Vagina (tissue), 2 donors: ENCODE results near the gene ISG20. TPM values are rescaled to one million over a fixed set of nuclear protein-coding genes. Genes with fewer than 3 reads are reported as not detected.
A peak's percentile ranks its signal among the peaks of the same experiment; 100 is the strongest.

Source experiments
- DNase-seq, 2 donors: peaks; one replicate each; pipeline ENCODE4 v3.0.0-alpha.2; 2017; ENCODE audit errors: extremely low spot score in 2 of 2
- H3K27ac ChIP-seq: fragments of 200-600 bp; sonication (generic); one replicate; pipeline ENCODE4 v1.5.1; 2019
- H3K27me3 ChIP-seq: fragments of 200-600 bp; sonication (generic); one replicate; pipeline ENCODE4 v1.5.1; 2019
- H3K36me3 ChIP-seq, 2 donors: fragments of 200-600 bp; sonication (generic); one replicate each; pipeline ENCODE4 v1.5.1; 2017 to 2019
- H3K4me1 ChIP-seq: fragments of 200-600 bp; sonication (generic); one replicate; pipeline ENCODE4 v1.5.1; 2019
- H3K4me3 ChIP-seq, 2 donors: fragments of 200-600 bp; sonication (generic); 1 replicate in 1 of 2; 2 replicates in 1 of 2; pipeline ENCODE4 v1.5.1; 2016 to 2019
- H3K9me3 ChIP-seq: fragments of 200-600 bp; sonication (generic); one replicate; pipeline ENCODE4 v1.5.1; 2019
- POLR2A ChIP-seq, 2 donors: fragments of 450-650 bp; IDR thresholded peaks; one replicate each; pipeline ENCODE4 v1.6.1; 2017; ENCODE audit warnings: antibody characterized with exemption in 2 of 2, mild to moderate bottlenecking in 2 of 2, moderate library complexity in 2 of 2
- POLR2AphosphoS5 ChIP-seq, 2 donors: sonication (generic); formaldehyde crosslinking; IDR thresholded peaks; one replicate each; pipeline ENCODE4 v1.9.0; 2017; ENCODE audit warnings: antibody characterized with exemption in 2 of 2, mild to moderate bottlenecking in 2 of 2, low read depth in 1 of 2; ENCODE audit not compliant: insufficient read depth in 1 of 2
- intact Hi-C: fragments of 100-400 bp; cut with DNase I; formaldehyde crosslinking; loops from one replicate; pipeline ENCODE4 v1.15.1; 2023
- total RNA-seq: library from RNA; depleted of rRNA; stranded (reverse); fragments of >200 nt; gene quantifications from one replicate; pipeline ENCODE4 v1.2.3, GENCODE V29; 2016
- TF ChIP-seq, protein P1 (sequence below), 3 experiments: fragments of 450-650 bp in 2 of 3; fragments of 200-600 bp in 1 of 3; sonication (generic) in 1 of 3; IDR thresholded peaks; one replicate each; pipeline ENCODE4 v1.5.1; 2017 to 2019; ENCODE audit warnings: antibody characterized with exemption in 3 of 3, mild to moderate bottlenecking in 2 of 3, moderate library complexity in 2 of 3

Gene ISG20
- 15.7 TPM for total RNA-seq

- no peaks in the 10 kb centered on the region for H3K27me3 ChIP-seq
- DNase-seq = peak in 1 of 2 donors; percentile 99
- H3K4me3 ChIP-seq = peak within 1 kb of the TSS; percentile 43 to 45
- H3K9me3 ChIP-seq = no peaks in the 10 kb centered on the region
- H3K4me1 ChIP-seq = peaks cover 29% of the 10 kb centered on the region
- H3K27ac ChIP-seq = peak within 1 kb of the TSS; percentile 96
- TF ChIP-seq POLR2AphosphoS5 (IDR thresholded peaks at IDR 0.05; ENCODE audit: insufficient read depth in 1 of 2, low read depth in 1 of 2) = peak; percentile 99
- peak in 1 of 2 donors; percentile 56 for TF ChIP-seq POLR2A (IDR thresholded peaks at IDR 0.05)
- TF ChIP-seq, protein P1, sequence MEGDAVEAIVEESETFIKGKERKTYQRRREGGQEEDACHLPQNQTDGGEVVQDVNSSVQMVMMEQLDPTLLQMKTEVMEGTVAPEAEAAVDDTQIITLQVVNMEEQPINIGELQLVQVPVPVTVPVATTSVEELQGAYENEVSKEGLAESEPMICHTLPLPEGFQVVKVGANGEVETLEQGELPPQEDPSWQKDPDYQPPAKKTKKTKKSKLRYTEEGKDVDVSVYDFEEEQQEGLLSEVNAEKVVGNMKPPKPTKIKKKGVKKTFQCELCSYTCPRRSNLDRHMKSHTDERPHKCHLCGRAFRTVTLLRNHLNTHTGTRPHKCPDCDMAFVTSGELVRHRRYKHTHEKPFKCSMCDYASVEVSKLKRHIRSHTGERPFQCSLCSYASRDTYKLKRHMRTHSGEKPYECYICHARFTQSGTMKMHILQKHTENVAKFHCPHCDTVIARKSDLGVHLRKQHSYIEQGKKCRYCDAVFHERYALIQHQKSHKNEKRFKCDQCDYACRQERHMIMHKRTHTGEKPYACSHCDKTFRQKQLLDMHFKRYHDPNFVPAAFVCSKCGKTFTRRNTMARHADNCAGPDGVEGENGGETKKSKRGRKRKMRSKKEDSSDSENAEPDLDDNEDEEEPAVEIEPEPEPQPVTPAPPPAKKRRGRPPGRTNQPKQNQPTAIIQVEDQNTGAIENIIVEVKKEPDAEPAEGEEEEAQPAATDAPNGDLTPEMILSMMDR (IDR thresholded peaks at IDR 0.05) = peak in 2 of 3 experiments; percentile 37 to 51
- intact Hi-C loops = no loop called here
- no peaks in the 10 kb centered on the region for H3K36me3 ChIP-seq
These were observed at the start of gene ISG20 for GRCh38 chr15:88638626-88639372. Gene ISG20 (plus strand): TSS chr15:88639016. CDS start chr15:88639367, 351 bp downstream.

- Histone ChIP-seq H3K36me3 (no peaks in the 10 kb centered on the region), H3K27ac (no peak overlapping the region), H3K27me3 (no peaks in the 10 kb centered on the region), H3K4me1 (no peaks in the 10 kb centered on the region), H3K4me3 (no peak overlapping the region), H3K9me3 (no peaks in the 10 kb centered on the region)
- intact Hi-C loops = no loop called here
- no peak for TF ChIP-seq POLR2AphosphoS5 (IDR thresholded peaks at IDR 0.05; ENCODE audit: insufficient read depth in 1 of 2, low read depth in 1 of 2)
- TF ChIP-seq POLR2A (IDR thresholded peaks at IDR 0.05) = no peak
- TF ChIP-seq, protein P1 (IDR thresholded peaks at IDR 0.05) = no peak
- no peak for DNase-seq
These were observed 48.1 kb upstream of the ISG20 start for GRCh38 chr15:88590759-88591158.

DNA sequence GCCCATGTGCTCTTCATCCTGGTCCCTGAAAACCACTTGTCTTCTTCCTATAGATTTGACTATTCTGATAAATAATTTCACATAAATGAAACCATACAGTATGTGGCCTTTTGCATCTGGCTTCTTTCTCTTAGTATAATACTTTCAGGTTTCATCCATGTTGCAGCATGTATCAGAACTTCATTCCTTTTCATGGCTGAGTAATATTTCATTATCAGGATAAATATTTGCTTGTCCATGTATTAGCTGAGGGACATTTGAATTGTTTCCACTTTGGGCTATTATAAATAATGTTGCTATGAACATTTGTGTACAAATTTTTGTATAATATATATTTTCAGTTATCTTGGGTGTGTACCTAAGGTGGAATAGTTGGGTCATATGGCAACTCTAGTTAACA, 47.4 kb upstream of the ISG20 start:
- no peak overlapping the region for H3K27ac ChIP-seq
- no peaks in the 10 kb centered on the region for H3K9me3 ChIP-seq
- H3K36me3 ChIP-seq = no peaks in the 10 kb centered on the region
- no peak for DNase-seq
- H3K27me3 ChIP-seq = no peaks in the 10 kb centered on the region
- no peak overlapping the region for H3K4me3 ChIP-seq
- H3K4me1 ChIP-seq = no peaks in the 10 kb centered on the region
- intact Hi-C loops = no loop called here
- TF ChIP-seq, protein P1 (IDR thresholded peaks at IDR 0.05) = no peak
- TF ChIP-seq POLR2AphosphoS5 (IDR thresholded peaks at IDR 0.05; ENCODE audit: insufficient read depth in 1 of 2, low read depth in 1 of 2) = no peak
- no peak for TF ChIP-seq POLR2A (IDR thresholded peaks at IDR 0.05)

GRCh38 chr15:88603885-88604284, 34.9 kb upstream of the ISG20 start:
- no peaks in the 10 kb centered on the region for H3K9me3 ChIP-seq
- peaks cover 5% of the 10 kb centered on the region for H3K4me1 ChIP-seq
- no peaks in the 10 kb centered on the region for H3K27me3 ChIP-seq
- H3K27ac ChIP-seq = no peak overlapping the region
- TF ChIP-seq POLR2A (IDR thresholded peaks at IDR 0.05) = no peak
- TF ChIP-seq, protein P1 (IDR thresholded peaks at IDR 0.05) = no peak
- TF ChIP-seq POLR2AphosphoS5 (IDR thresholded peaks at IDR 0.05; ENCODE audit: insufficient read depth in 1 of 2, low read depth in 1 of 2) = no peak
- no peak overlapping the region for H3K4me3 ChIP-seq
- intact Hi-C loops = loop anchor here (5.0 kb wide), 1 partner anchor 593 kb away; no protein-coding TSS in a partner anchor
- H3K36me3 ChIP-seq = no peaks in the 10 kb centered on the region
- DNase-seq = no peak
